H1 (cell line): Measurements from ENCODE around the gene VSIG2. TPM values are rescaled to one million over a fixed set of nuclear protein-coding genes. Genes with fewer than 3 reads are reported as not detected.

Source experiments
- CTCF ChIA-PET: fragments of 300-600 bp; sonication (Branson Sonifier 250); formaldehyde crosslinking; loops from one replicate; lab custom pipeline; 2021; ENCODE audit not compliant: partially characterized antibody; lab: Charles Lee
- POLR2A ChIA-PET: fragments of 300-600 bp; sonication (Branson Sonifier 250); formaldehyde crosslinking; loops from one replicate; lab custom pipeline; 2021; ENCODE audit warnings: inconsistent platforms; ENCODE audit not compliant: partially characterized antibody; lab: Charles Lee
- DNase-seq, 2 experiments: peaks; one replicate each; pipeline versions ENCODE4 v3.0.0 to v3.0.0-alpha.2; 2010 to 2022; ENCODE audit warnings: low spot score in 2 of 2, low read depth in 1 of 2, mixed read lengths in 1 of 2
- FAIRE-seq: peaks from 2 replicates; lab custom pipeline; 2011; peaks lifted over from hg19 to GRCh38; lab: Jason Lieb, UNC
- H2AFZ ChIP-seq: 2 replicates; pipeline ENCODE4 v1.8.1; 2012; ENCODE audit warnings: low read length, inconsistent platforms
- H2AK5ac ChIP-seq: 2 replicates; pipeline ENCODE4 v1.6.1; 2013; ENCODE audit warnings: low read depth, low read length
- H2BK120ac ChIP-seq: replicated peaks from 2 replicates; pipeline ENCODE3; 2013; ENCODE audit warnings: low read depth, low read length, inconsistent platforms
- H2BK12ac ChIP-seq: 2 replicates; pipeline ENCODE4 v1.6.1; 2013; ENCODE audit warnings: low read depth, low read length
- H2BK15ac ChIP-seq: 2 replicates; pipeline ENCODE4 v1.6.1; 2013; ENCODE audit warnings: low read length
- H2BK20ac ChIP-seq: 2 replicates; pipeline ENCODE4 v1.6.1; 2013; ENCODE audit warnings: low read length
- H2BK5ac ChIP-seq: 2 replicates; pipeline ENCODE4 v1.6.1; 2013; ENCODE audit warnings: low read depth, low read length
- H3K14ac ChIP-seq: 2 replicates; pipeline ENCODE4 v1.6.1; 2013; ENCODE audit warnings: inconsistent platforms; ENCODE audit not compliant: insufficient read length
- H3K18ac ChIP-seq: 2 replicates; pipeline ENCODE4 v1.6.1; 2013; ENCODE audit warnings: low read length; ENCODE audit errors: extremely low read depth
- H3K23ac ChIP-seq: 2 replicates; pipeline ENCODE4 v1.6.1; 2013; ENCODE audit warnings: inconsistent platforms; ENCODE audit not compliant: insufficient read length
- H3K23me2 ChIP-seq: 2 replicates; pipeline ENCODE4 v1.6.1; 2013; ENCODE audit warnings: low read depth, low read length
- H3K27ac ChIP-seq: 2 replicates; pipeline ENCODE4 v1.6.1; 2011; ENCODE audit warnings: low read depth, low read length, inconsistent platforms
- H3K27me3 ChIP-seq, 4 experiments: replicated peaks in 1 of 4; 1 replicate in 1 of 4; 2 replicates in 3 of 4; pipeline versions ENCODE4 v1.6.1 to v1.8.1; 2011 to 2013; ENCODE audit warnings: low read length in 3 of 4, mild to moderate bottlenecking in 3 of 4, inconsistent platforms in 2 of 4, mixed read lengths in 2 of 4, moderate library complexity in 1 of 4; ENCODE audit not compliant: control insufficient read depth in 3 of 4, insufficient read depth in 3 of 4; ENCODE audit errors: extremely low read depth in 1 of 4
- H3K36me3 ChIP-seq, 4 experiments: 2 replicates each; pipeline versions ENCODE4 v1.6.1 to v1.8.1; 2011 to 2013; ENCODE audit warnings: mild to moderate bottlenecking in 4 of 4, low read length in 3 of 4, moderate library complexity in 2 of 4, control low read depth in 1 of 4, inconsistent platforms in 1 of 4; ENCODE audit not compliant: insufficient read depth in 4 of 4, control insufficient read depth in 2 of 4
- H3K4ac ChIP-seq: replicated peaks from 2 replicates; pipeline ENCODE3; 2013; ENCODE audit warnings: low read length, low read depth, mixed read lengths, inconsistent platforms; ENCODE audit not compliant: insufficient read length
- H3K4me1 ChIP-seq, 4 experiments: replicated peaks in 1 of 4; 1 replicate in 1 of 4; 2 replicates in 3 of 4; pipeline versions ENCODE4 v1.6.1 to v1.8.1; 2011 to 2013; ENCODE audit warnings: low read length in 3 of 4, inconsistent platforms in 2 of 4, mixed read lengths in 1 of 4; ENCODE audit not compliant: insufficient read depth in 4 of 4, control insufficient read depth in 3 of 4
- H3K4me2 ChIP-seq, 2 experiments: 2 replicates each; pipeline versions ENCODE4 v1.6.1 to v1.8.1; 2011 to 2013; ENCODE audit warnings: low read depth in 2 of 2, low read length in 2 of 2, control low read depth in 1 of 2, inconsistent platforms in 1 of 2, mild to moderate bottlenecking in 1 of 2; ENCODE audit not compliant: insufficient read depth in 1 of 2
- H3K4me3 ChIP-seq, 4 experiments: fragments of 200-600, 300-600 bp in 1 of 4; sonication (generic), shearing (Covaris generic), sonication (Bioruptor Twin) in 1 of 4; 2 replicates each; pipeline versions ENCODE4 v1.5.1 to v1.8.1; 2011 to 2016; ENCODE audit warnings: low read length in 4 of 4, low read depth in 3 of 4, control low read depth in 2 of 4, inconsistent platforms in 2 of 4, mild to moderate bottlenecking in 2 of 4, mixed read lengths in 1 of 4, moderate library complexity in 1 of 4; ENCODE audit not compliant: insufficient read depth in 2 of 4; ENCODE audit errors: extremely low read depth in 1 of 4
- H3K56ac ChIP-seq: replicated peaks from 2 replicates; pipeline ENCODE3; 2013; ENCODE audit warnings: low read depth, mild to moderate bottlenecking, mixed read lengths, low read length, inconsistent platforms; ENCODE audit not compliant: insufficient read length
- H3K79me1 ChIP-seq: 2 replicates; pipeline ENCODE4 v1.6.1; 2013; ENCODE audit warnings: low read depth, low read length, control low read depth
- H3K79me2 ChIP-seq, 2 experiments: 2 replicates each; pipeline versions ENCODE4 v1.6.1 to v1.8.1; 2012 to 2013; ENCODE audit warnings: low read length in 2 of 2, mild to moderate bottlenecking in 2 of 2, inconsistent platforms in 1 of 2; ENCODE audit not compliant: insufficient read depth in 2 of 2, control insufficient read depth in 1 of 2
- H3K9ac ChIP-seq, 4 experiments: replicated peaks in 1 of 4; 1 replicate in 1 of 4; 2 replicates in 3 of 4; pipeline versions ENCODE4 v1.6.1 to v1.8.1; 2011 to 2013; ENCODE audit warnings: low read depth in 3 of 4, low read length in 3 of 4, control low read depth in 2 of 4, mild to moderate bottlenecking in 2 of 4, moderate library complexity in 2 of 4, inconsistent platforms in 1 of 4; ENCODE audit errors: extremely low read depth in 1 of 4
- H3K9me3 ChIP-seq, 2 experiments: 2 replicates each; pipeline versions ENCODE4 v1.6.1 to v1.8.1; 2012 to 2013; ENCODE audit warnings: mild to moderate bottlenecking in 2 of 2, moderate library complexity in 2 of 2, control low read depth in 1 of 2, inconsistent platforms in 1 of 2, low read depth in 1 of 2, low read length in 1 of 2, mixed read lengths in 1 of 2; ENCODE audit not compliant: insufficient read depth in 2 of 2
- H4K20me1 ChIP-seq, 2 experiments: replicated peaks in 1 of 2; 2 replicates each; pipeline versions ENCODE3 to v1.8.1; 2011 to 2013; ENCODE audit warnings: inconsistent platforms in 2 of 2, low read length in 2 of 2, mild to moderate bottlenecking in 1 of 2; ENCODE audit not compliant: insufficient read depth in 2 of 2, control insufficient read depth in 1 of 2
- H4K5ac ChIP-seq: 2 replicates; pipeline ENCODE4 v1.6.1; 2013; ENCODE audit warnings: low read length, low read depth, mixed read lengths, inconsistent platforms; ENCODE audit not compliant: insufficient read length
- H4K8ac ChIP-seq: 2 replicates; pipeline ENCODE4 v1.8.0; 2013; ENCODE audit warnings: mild to moderate bottlenecking, moderate library complexity, low read length, inconsistent platforms; ENCODE audit not compliant: insufficient read depth; ENCODE audit errors: extremely low read depth
- H4K91ac ChIP-seq: replicated peaks from 2 replicates; pipeline ENCODE3; 2013; ENCODE audit warnings: low read length, mixed read lengths, inconsistent platforms; ENCODE audit not compliant: insufficient read length
- BACH1 ChIP-seq: IDR thresholded peaks from 2 replicates; pipeline ENCODE4 v1.6.1; 2012; ENCODE audit warnings: low read length, improper control_type of control experiment
- CTCF ChIP-seq, 3 experiments: IDR thresholded peaks; 1 replicate in 2 of 3; 2 replicates in 1 of 3; pipeline versions ENCODE4 v1.5.1 to v1.6.1; 2011; ENCODE audit warnings: low read length in 3 of 3, mild to moderate bottlenecking in 3 of 3, inconsistent platforms in 2 of 3, low read depth in 1 of 3, moderate library complexity in 1 of 3; ENCODE audit not compliant: insufficient read depth in 1 of 3; ENCODE audit errors: control extremely low read depth in 1 of 3
- JUND ChIP-seq: IDR thresholded peaks from 2 replicates; pipeline ENCODE4 v1.6.1; 2011; ENCODE audit warnings: mild to moderate bottlenecking, improper control_type of control experiment, low read length
- KDM4A ChIP-seq: IDR thresholded peaks from one replicate; pipeline ENCODE4 v1.7.1; 2012; ENCODE audit warnings: low read depth, mild to moderate bottlenecking, moderate library complexity, low read length, inconsistent platforms; ENCODE audit not compliant: severe bottlenecking
- RAD21 ChIP-seq, 2 experiments: IDR thresholded peaks in 1 of 2; conservative IDR thresholded peaks in 1 of 2; 2 replicates each; pipeline ENCODE4 v1.6.1; 2011; ENCODE audit warnings: low read depth in 2 of 2, low read length in 2 of 2, improper control_type of control experiment in 1 of 2, inconsistent platforms in 1 of 2, mild to moderate bottlenecking in 1 of 2, moderate library complexity in 1 of 2
- RFX5 ChIP-seq: IDR thresholded peaks from 2 replicates; pipeline ENCODE4 v1.6.1; 2011; ENCODE audit warnings: low read depth, low read length, improper control_type of control experiment, borderline replicate concordance
- SAP30 ChIP-seq: fragments of 300-600 bp; sonication (generic); IDR thresholded peaks from 2 replicates; pipeline ENCODE4 v1.7.1; 2012; ENCODE audit warnings: low read length, moderate library complexity, mild to moderate bottlenecking, inconsistent platforms; ENCODE audit not compliant: insufficient read depth, insufficient replicate concordance
- WGBS, 2 experiments: shearing (Covaris generic) in 1 of 2; methylation state at CpG; one replicate each; pipeline versions ENCODE4 v1.1.6 to v1.1.7; 2013 to 2015; ENCODE audit warnings: low lambda C conversion rate in 2 of 2, mixed read lengths in 2 of 2, inconsistent platforms in 1 of 2, low coverage in 1 of 2, missing lambda C conversion rate in 1 of 2; ENCODE audit not compliant: insufficient replicate concordance in 2 of 2, insufficient coverage in 1 of 2, insufficient read length in 1 of 2; ENCODE audit errors: extremely low coverage in 1 of 2, missing lambda C conversion rate in 1 of 2; 5-methylcytosine and 5-hydroxymethylcytosine counted together
- polyA plus RNA-seq, 7 experiments: library from polyadenylated mRNA; depleted of rRNA in 3 of 7; stranded (reverse) in 5 of 7; unstranded in 2 of 7; fragments of >200 nt in 5 of 7; fragments of 200-250 nt in 2 of 7; gene quantifications; 1 replicate in 5 of 7; 2 replicates in 1 of 7; 4 replicates in 1 of 7; pipeline versions ENCODE4 v1.2.1 to v1.2.3, GENCODE V29; 2011 to 2013; ENCODE audit warnings: missing spikeins in 2 of 7, mixed read lengths in 2 of 7
- total RNA-seq: library from RNA; stranded (reverse); fragmentation: NEBNext Ultra II Directional; extraction: Animal tissue kit (Norgen Biotek cat#: 25700); gene quantifications from 2 replicates; pipeline ENCODE4 v1.2.1, GENCODE V29; 2021

VSIG2 gene
- total and polyA plus RNA-seq, 2 of the 8 experiments (the other 6 are each of a cell fraction or from before 2014, with no cell fraction given) = 0.18 TPM; not detected in 1

GRCh38 chr11:124745835-124746620 is 6.0 kb downstream of the VSIG2 start:
- Histone ChIP-seq H3K79me1 (no peaks in the 10 kb centered on the region), H3K4me2 (peak overlapping the region; percentile 83 to 95), H3K56ac (no peak overlapping the region), H2BK15ac (no peak overlapping the region), H4K8ac (peak overlapping the region; percentile 18), H3K36me3 (no peaks in the 10 kb centered on the region), H3K4ac (no peak overlapping the region), H3K18ac (peak overlapping the region; percentile 55), H3K9ac (no peak overlapping the region), H3K4me3 (peak overlapping the region; percentile 72 to 83 (median 77)), H4K91ac (no peak overlapping the region), H3K9me3 (no peaks in the 10 kb centered on the region), H2AK5ac (no peak overlapping the region), H3K4me1 (peaks cover 0 to 16% (median 12%) of the 10 kb centered on the region in 4 experiments; a peak in 6 of 7 replicates), H2BK20ac (no peak overlapping the region), H2BK5ac (peak overlapping the region; percentile 26; the same call in 1 of the 2 replicates), H3K23ac (no peak overlapping the region), H4K5ac (no peak overlapping the region), H4K20me1 (peaks cover 14 to 33% of the 10 kb centered on the region in 2 experiments), H2BK120ac (no peak overlapping the region), H2AFZ (peak overlapping the region; percentile 97), H3K14ac (no peak overlapping the region), H3K23me2 (peaks cover 9% of the 10 kb centered on the region; the same call in 1 of the 2 replicates), H3K27me3 (peaks cover 92 to 99% (median 97%) of the 10 kb centered on the region in 4 experiments), H3K79me2 (no peaks in the 10 kb centered on the region), H3K27ac (no peak overlapping the region), H2BK12ac (0 out of 2 replicates have a peak overlapping the region, but pooled peaks have one; percentile 14)
- ChIA-PET POLR2A (interaction anchor here (0.8 to 3.0 kb wide), 6 partner anchors 10 to 114 kb away, joined by 3 to 13 read pairs (median 6); partner anchors contain the start of genes MSANTD2, SIAE and SPA17), CTCF (interaction anchor here (0.6 to 28.0 kb wide), 24 partner anchors 7 to 138 kb away, joined by 3 to 382 read pairs (median 4); partner anchors contain the start of genes ESAM, NRGN, SIAE and SPA17)
- WGBS, 2 experiments = 1% methylated on average over 22 of the region's 41 CpGs; no CpG with 5 or more reads in 1 of the 2 experiments
- peak in 1 of 2 experiments; percentile 76 for DNase-seq
- FAIRE-seq = no peak
- TF ChIP-seq SAP30 = peak; percentile 37
- TF ChIP-seq RFX5 = no peak
- 0 out of 4 replicates have a peak, but pooled peaks of 1 of the 2 experiments have one; percentile 3 for TF ChIP-seq RAD21 (IDR thresholded peaks at IDR 0.05 in 1 of 2, conservative IDR thresholded peaks at IDR 0.05 in 1 of 2; ENCODE audit: low read depth in 2 of 2, low read length in 2 of 2)
- TF ChIP-seq CTCF (IDR thresholded peaks at IDR 0.05; ENCODE audit: control extremely low read depth in 1 of 3, insufficient read depth in 1 of 3, low read depth in 1 of 3, low read length in 3 of 3) = peak; percentile 25 to 33 (median 31); a peak in 3 of 4 replicates
- TF ChIP-seq JUND = no peak
- TF ChIP-seq KDM4A = peak; percentile 82
- TF ChIP-seq BACH1 = no peak
